Left forelimb (tissue), 1 donor: Measurements from ENCODE around the gene CCNF.

Experiments
- DNase-seq: peaks from one replicate; pipeline ENCODE4 v3.0.0-alpha.2; 2018; ENCODE audit warnings: low spot score

Gene CCNF

DNA sequence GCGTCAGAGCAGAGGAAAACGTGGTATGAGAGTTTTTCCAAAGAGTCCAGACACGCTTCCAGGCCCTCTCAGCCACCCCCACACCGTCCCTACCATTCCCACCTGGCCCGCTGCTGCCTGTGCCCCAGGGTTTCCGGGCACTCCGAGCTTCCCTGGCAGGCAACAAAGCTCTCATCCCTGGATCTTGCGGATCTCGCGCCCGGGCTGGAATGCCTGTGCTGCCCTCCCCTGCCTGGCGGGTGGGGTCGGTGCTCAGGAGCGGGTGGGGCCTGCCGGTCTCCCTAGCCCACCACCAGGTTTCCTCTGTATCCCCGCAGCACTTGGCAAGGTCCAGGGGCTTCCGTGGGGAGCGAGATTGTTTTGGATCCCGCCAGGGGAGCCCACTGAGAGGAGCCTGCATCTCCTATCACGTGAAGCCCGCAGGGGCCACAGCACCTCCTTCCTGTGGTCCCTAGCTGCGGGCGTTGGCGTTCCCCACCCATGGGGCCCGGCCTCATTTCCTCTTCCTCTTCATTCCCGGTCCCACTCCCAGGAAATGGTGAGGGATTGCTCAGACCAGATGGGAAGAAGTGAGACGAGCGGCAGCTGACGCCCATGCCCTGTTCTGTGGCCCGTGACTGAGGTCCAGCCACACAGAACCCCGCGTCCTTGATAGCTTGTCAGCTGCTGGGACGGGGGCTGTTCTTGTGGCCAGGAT, 56.7 kb downstream of the CCNF start:
- no peak for DNase-seq

DNA sequence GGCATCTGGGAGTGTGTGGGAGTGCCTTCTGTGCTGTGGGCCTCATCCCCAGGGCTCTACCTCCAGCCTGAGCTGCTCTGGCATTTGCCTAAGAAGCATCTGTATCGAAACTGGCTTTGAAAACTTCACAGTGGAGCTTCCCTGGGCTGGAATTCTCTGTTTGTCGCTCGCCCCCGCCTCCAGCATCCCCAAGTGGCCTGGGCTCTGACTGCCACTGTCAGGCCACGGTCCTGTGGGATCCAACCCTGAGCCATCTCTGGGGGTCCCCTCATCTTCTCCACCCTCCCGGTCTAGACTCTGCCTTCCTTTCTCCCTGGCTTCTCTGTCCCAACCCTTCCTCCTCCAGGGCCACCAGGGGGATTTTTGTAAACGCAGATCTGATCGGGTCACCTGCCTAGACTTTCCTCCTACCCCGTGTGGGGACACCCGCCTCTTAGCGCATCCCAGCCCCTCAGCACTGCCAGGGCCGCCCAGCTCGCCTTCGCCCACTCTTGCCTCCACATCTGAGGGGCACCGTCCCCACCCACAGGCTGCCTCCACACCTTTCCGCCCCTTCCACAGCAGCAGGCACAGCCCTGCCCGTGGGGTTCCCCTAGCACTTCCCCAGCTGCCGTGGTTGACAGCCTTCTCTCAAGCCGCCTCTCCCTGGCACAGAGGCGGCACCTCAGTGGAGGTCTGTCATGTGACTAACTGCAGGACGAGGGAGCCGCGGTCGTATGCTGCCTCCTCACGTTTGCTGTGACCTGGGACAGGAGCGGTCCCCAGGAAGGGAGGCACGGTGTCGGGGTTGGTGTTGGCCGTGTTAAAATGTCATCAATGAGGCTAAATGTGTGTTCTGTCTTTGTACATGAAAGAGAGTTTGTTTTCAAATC, 57.6 kb downstream of the CCNF start:
- DNase-seq = no peak

DNA sequence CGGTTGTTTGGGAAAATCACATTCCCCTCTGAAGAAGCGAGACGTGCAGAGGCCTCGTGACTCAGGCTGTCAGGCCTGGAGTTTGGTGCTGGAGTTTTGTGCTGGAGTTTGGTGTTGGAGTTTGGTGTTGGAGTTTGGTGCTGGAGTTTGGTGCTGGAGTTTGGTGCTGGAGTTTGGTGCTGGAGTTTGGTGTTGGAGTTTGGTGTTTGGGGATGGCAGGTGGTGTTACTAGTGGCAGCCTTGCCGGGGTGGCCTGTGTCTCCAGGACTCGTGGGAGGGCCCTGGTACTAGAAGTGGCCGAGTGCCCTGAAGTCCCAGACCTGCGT, 58.2 kb downstream of the CCNF start:
- DNase-seq = no peak

DNA sequence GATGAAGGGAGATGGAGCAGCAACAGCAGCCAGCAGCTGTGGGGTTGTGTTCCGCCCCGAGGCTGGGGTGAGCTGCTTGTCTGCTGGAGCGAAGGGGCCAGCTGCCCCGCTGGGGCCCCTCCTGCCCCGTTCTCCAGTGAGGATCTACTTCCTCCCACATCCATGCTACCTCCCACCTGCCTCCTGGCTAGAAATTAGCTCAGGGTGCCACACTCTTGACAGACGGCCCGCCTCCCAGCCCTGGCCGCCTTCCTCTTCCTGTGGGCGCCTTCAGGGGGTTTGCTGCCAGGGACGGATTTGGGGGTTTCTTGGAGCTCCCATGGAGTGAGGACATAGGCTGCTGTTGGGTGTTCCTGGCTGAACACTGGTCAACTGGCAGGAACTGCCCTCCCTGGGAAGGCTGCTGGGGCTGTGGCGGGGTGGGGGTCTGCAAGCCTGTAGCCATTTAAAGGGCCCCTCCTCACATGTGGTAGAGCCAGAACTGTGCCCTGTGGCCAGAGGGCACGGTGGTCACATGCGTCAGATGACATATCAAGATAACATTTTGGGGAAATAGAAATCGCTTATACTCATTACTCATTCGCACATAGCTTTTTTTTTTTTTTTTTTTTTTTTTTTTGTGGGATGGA, 58.8 kb downstream of the CCNF start:
- DNase-seq = no peak

DNA sequence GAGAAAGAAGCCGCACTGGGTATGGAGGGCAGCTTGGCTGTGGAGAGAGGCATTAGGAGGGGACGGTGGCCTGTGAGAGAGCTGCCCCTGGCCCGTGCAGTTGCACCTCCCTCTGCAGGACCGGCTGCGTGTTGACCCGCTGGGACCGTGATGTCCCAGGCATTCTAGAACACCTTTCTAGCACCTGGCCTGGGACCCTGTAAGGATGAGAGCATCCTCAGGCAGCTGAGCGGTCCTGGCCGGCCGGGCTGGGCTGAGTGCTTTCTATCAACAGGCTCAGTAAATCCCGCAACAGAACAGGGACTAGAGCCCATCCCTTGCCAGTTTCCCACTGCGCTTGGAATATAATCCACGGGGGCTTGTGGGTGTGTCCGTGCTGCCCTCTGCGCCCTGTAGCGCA, 60.3 kb downstream of the CCNF start:
- DNase-seq = no peak

DNA sequence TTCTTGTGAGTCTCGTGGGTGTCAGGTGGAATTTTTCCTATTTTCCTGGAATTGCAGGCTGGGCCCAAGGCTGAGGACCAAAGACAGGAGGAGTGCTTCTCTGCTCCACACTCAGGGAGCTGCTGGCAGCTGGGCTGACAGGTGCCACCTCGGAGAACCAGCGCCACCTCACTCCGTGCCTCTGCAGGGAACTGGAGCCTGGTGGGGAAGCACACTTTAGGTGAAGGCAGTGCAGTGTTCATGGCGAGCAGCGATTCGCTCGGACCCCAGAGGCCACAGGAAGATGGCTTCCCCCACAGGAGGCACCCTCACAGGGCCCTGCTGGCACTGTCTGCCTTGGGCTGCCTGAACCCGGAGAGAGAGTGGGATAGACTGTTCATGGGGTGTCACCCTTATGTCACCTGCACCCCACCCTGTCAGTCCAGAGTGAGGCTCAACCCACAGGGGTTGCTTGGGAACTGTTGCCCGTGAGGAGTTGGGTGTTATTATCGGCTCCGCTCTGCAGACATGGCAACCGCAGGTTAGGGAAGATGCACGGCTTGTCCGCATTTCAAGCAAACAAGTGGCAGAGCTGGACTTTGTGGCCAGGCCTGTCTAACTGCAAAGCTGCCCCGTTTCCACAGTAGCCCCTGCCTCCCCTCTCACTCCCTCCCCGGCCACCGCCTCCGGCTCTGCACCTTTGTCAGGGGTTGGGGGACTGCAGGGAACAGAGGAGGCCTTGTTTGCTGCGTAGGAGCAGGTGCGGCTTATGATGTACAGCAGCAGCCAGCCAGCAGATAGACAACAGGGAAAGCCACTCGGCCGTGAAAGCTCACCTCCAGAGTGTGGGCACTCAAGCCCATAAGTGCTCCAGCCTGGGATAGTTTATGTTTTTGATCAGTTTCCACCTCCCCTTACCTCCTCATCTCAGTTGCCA, 61.2 kb downstream of the CCNF start:
- DNase-seq = no peak

DNA sequence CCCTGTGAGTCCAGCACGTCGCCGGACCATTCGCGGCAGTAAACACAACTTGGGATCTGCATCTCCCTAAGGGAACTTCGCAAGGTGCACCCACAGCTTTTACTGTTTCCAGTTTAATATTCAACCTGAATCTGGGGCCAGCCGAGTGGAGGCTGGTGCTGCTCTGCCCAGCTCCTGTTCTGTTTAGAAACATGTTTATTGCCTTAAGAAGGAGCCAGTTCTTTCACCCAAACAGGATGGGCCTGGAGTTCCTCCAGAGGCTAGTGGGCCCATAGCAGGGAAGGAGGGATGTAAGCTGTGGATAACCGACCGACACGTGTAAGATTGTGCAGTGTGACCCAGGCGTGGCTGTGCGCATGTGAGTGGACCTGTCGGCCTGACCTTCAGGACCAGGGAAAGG, 63.0 kb downstream of the CCNF start:
- no peak for DNase-seq

DNA sequence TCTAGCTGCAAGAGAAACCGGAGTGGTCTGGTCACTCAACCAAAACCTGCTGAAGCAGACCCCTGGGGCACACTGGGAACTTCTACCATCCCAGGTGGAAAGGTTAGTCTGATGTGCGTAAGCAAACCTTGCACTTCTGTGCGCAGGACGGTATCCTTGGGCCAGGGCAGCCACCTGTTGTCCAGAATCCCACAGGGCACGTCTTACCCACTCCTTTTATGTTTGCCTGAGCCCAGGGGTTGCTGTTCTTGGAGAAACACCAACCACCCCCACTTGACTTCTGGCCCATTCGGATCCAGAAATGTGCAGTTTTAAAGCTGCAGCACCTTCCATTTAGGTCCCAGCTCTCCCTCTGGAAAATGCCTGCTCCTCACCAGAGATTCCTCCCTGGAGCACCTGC, 64.4 kb downstream of the CCNF start:
- no peak for DNase-seq

DNA sequence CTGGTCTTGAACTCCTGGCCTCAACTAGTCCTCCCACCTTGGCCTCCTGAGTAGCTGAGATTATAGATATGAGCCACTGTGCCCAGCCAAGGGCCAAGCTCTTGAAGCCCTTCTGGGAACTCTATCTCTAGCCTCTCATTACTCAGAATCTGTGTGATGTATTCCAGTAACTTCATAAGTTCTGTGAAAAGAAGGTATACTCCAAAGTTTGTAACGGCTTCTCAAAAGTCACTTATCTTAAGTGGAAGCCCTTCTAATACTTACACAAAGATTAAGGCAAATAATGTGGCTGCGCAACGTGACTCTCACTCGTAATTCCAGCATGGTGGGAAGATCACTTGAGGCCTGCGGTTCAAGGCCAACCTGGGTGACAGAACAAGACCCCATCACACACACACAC, 65.4 kb downstream of the CCNF start:
- no peak for DNase-seq

DNA sequence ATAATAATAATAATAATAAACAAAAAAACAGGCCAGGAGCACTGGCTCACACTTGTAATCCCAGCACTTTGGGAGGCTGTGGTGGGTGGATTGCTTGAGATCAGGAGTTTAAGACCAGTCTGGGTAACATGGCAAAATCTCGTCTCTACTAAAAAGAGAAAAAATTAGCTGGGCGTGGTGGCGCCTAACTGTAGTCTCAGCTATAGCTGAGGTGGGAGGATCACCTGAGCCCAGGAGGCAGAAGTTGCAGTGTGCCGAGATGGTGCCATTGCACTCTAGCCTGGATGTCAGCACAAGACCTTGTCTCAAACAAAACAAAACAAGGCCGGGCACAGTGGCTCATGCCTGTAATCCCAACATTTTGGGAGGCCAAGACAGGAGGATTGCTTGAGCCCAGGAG, 65.8 kb downstream of the CCNF start:
- DNase-seq = no peak

DNA sequence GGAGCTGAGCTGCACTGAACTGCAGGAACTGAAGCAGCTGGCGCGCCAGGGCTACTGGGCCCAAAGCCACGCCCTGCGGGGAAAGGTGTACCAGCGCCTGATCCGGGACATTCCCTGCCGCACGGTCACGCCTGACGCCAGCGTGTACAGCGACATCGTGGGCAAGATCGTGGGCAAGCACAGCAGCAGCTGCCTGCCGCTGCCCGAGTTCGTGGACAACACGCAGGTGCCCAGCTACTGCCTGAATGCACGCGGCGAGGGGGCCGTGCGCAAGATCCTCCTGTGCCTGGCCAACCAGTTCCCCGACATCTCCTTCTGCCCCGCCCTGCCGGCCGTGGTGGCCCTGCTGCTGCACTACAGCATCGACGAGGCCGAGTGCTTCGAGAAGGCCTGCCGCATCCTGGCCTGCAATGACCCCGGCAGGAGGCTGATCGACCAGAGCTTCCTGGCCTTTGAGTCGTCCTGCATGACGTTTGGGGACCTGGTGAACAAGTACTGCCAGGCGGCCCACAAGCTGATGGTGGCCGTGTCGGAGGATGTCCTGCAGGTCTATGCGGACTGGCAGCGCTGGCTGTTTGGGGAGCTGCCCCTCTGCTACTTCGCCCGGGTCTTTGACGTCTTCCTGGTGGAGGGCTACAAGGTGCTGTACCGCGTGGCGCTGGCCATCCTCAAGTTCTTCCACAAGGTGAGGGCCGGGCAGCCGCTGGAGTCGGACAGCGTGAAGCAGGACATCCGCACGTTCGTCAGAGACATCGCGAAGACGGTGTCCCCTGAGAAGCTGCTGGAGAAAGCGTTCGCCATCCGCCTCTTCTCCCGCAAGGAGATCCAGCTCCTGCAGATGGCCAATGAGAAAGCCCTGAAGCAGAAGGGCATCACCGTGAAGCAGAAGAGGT, 67.2 kb downstream of the CCNF start:
- DNase-seq = no peak

DNA sequence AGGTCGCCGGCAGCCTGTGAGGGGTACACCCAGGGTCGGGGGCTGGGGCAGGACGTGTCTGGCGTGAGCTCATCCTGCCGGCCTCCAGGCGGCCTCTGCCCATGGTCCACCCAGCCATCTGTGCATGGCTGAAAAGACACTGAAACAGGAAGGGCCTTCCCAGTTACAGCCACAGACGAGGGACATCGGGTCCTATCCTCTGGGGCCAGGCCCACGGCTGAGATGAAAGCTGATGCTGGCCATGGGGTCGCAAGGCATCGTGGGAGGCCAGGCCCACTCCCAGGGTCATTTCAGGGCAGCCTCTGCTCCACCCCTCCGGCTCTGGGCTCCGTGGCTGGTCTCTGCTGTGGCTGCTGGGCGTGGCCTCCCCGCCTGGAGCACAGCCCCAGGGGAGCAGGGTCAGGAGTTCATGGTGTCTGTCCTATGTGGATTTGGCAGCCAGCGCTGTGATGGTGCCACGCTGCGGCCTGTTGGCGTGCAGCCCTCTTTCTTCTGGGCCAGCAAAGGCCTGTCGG, 67.9 kb downstream of the CCNF start:
- no peak for DNase-seq

DNA sequence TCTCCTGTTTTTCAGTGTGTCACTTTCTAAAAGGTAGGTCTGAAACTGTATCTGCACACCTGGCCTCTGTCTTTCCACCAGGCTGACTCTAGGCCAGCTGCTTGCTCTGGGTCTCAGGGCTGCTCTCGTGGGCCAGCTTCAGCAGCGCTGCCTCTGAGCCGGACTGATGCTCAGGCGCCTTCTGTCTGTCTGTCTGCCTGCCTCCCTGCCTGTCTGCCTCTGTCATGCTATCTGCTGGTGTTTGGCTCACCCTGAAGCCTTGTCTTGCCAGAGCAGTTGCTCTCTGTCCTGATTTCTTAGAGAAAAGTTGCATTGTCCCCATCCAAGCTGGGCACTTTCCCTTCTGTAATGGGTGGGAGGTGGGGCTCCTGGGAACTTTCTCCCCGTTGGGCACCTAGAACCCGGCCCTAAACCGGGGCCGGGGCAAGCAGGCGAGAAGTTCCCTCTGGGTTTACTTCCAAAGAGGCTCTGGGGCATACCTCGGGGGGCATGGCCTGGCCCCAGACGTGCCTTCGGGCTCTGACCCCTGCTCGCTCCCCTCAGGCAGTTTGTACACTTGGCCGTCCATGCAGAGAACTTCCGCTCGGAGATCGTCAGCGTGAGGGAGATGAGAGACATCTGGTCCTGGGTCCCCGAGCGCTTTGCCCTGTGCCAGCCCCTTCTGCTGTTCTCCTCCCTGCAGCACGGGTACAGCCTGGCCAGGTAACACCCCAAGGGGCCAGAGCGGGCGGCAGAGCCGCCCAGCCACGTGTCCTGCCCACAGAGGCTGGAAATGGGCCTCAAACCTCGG, 68.6 kb downstream of the CCNF start:
- no peak for DNase-seq

DNA sequence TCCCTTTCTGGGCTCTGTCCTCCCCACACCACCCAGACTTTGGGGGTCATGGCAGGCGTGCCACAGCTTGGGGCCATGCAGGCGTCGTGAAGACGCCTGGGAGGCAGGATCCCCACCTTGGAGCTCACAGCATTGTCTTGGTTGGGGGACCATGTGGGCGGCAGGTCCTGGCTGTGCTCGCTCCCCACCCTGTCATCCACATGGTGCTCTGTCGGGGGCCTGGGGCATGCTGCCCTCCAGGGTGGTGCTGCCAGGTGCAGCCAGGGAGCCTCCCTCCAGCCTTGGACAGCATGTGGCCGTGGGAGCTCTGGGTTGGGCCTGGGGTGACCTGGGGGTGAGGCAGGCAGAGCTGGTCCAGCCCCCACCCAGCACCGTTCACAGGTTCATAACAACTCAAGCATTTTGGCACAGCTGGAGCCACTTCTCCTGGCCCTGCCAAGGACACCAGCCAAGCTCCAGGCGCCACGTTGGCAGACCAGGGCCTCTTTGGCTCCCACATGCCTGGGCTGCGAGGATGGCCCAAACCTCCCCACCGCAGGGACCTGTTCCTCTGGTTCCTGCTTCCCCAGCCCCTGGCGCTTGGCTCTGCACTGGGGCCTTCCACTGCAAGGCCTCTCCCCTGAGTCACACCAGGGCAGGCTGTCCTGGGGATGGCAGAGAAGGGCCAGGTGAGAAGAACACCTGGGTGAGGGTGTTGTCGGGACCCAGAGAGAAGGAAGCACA, 69.4 kb downstream of the CCNF start:
- no peak for DNase-seq

DNA sequence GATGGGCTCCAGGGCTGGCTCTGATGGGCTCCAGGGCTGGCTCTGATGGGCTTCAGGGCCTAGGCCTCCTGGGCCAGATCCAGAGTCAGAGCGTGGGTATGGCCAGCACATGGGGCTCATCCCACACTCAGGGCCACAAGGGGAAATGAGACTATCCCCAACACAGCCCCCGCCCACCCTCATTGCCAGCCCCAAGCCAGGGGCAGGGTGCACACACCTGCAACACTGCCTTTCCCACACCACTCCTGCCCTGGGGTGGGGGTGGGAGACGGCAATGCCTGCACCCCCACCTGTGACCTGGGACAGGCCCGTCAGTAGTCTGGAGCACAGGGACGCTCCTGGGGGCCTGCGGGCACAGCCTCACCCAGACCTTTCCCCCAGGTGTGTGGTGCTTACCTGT, 70.2 kb downstream of the CCNF start:
- DNase-seq = no peak

DNA sequence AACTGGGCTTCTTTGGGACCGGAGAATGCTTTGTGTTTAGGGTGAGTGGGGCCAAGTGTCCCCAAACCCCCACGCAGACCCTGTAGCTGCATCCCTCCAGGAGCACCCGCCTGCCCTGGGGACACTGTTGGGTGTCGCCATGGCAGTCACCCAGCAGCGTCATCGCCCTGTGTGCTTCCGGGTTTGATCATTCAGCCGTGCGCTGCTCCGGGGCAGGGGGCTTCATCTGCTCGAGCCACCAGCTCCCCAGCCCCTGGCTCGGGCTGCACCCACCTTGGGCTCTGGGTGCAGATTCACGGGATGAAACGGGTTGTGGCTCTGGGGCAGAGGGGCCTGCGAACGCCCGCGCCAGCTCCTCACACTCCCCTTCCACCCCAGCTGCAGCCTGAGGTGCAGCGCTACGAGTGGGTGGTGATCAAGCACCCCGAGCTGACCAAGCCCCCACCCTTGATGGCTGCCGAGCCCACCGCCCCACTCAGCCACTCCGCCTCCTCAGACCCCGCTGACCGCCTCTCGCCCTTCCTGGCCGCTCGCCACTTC, 70.7 kb downstream of the CCNF start:
- DNase-seq = no peak

DNA sequence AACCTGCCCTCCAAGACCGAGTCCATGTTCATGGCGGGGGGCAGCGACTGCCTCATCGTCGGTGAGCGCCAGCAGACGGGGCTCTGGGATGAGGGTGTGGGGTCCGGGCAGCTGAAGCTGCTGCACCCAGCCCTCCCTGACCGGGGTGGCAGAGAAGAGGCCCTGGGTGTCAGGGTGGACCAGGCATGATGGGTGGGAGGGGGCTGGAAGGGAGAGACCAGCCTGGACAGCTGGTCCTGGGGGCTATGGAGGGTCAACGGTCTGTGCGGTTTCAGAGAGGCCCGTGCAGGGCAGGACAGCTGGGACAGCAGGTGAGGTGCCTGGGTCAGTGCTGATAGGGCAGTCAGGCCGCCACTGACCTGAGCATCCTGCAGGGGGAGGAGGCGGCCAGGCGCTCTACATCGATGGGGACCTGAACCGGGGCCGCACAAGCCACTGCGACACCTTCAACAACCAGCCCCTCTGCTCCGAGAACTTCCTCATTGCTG, 71.2 kb downstream of the CCNF start:
- no peak for DNase-seq

DNA sequence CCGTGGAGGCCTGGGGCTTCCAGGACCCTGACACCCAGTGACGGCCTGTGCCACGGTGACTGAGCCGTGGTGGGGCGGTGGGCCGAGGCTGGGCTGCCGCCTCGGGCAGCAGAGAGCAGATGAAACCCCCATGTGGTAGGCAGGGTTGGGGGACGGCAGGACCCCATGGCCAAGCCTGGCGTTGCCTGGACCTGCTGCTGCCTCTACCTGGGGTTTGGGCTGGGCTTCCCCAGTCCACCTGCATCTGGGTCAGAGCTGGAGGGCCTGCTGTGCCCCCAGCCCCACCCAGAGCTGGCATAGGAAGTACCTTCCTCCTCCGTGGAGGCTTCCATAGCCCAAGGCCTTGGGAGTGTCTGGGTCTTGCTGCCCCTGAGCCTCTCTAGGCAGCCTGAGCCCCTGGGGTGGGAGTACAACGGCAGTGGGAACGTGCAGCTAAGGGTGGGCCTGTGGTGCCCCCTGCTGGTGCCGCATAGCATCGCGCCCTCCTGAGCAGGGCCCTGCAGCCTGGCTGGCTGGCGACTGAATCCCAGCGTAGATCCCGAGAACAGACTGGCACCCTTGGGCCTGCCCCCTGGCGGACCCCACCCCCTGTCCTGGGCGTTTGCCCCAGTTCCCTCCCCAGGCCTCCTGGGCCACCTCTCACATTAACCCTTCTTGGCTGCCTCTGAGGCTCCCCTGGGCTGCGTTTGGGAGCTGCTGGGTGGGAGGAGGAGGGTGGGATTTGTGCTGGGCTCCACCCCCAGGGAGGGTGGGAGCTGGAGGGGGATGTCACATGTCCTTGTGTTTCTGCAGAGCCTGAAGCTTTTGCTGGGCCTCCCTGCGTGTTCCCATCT, 71.9 kb downstream of the CCNF start:
- peak; percentile 93 for DNase-seq
